IMR-90 (cell line): ENCODE measurements around the gene S1PR4.

Experiments
- CHD1 ChIP-seq: IDR thresholded peaks from 2 replicates; pipeline ENCODE4 v1.6.1; 2012; ENCODE audit warnings: low read depth, low read length, improper control_type of control experiment
- MAZ ChIP-seq: IDR thresholded peaks from 2 replicates; pipeline ENCODE4 v1.6.1; 2012; ENCODE audit warnings: low read depth, mild to moderate bottlenecking, low read length, improper control_type of control experiment, moderate library complexity, borderline replicate concordance
- POLR2A ChIP-seq: IDR thresholded peaks from 2 replicates; pipeline ENCODE4 v1.6.1; 2012; ENCODE audit warnings: mild to moderate bottlenecking, low read depth, low read length
- TF ChIP-seq, protein P1 (sequence below): conservative IDR thresholded peaks from 2 replicates; pipeline ENCODE4 v1.5.1; 2012; ENCODE audit warnings: mild to moderate bottlenecking, low read depth, low read length, improper control_type of control experiment
- TF ChIP-seq, protein P2 (sequence below): fragments of 150-350 bp; IDR thresholded peaks from 2 replicates; pipeline ENCODE4 v1.6.1; 2016; ENCODE audit warnings: low read depth, mild to moderate bottlenecking, low read length, moderate library complexity, borderline replicate concordance

DNA sequence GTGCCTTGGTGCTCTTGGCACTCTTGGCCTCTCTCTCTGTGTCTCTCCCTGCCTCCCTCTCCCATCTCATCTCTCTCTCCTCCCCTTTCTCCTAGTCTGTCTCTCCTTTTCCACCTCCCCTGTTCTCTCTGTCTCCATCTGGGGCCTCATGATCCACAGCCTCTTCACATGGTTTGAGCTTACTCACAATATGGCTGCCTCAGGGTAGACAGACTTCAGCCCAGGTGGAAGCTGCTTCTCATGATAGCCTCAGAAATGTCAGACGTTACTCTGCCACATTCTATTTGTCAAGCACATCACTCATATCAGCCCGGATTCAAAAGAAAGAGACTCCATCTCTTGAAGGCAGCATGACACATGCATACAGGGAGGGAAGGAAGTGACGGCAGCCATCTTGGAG lies 18.4 kb upstream of the S1PR4 start:
- TF ChIP-seq MAZ (no peak), POLR2A (no peak), CHD1 (no peak)
- TF ChIP-seq, protein P1, sequence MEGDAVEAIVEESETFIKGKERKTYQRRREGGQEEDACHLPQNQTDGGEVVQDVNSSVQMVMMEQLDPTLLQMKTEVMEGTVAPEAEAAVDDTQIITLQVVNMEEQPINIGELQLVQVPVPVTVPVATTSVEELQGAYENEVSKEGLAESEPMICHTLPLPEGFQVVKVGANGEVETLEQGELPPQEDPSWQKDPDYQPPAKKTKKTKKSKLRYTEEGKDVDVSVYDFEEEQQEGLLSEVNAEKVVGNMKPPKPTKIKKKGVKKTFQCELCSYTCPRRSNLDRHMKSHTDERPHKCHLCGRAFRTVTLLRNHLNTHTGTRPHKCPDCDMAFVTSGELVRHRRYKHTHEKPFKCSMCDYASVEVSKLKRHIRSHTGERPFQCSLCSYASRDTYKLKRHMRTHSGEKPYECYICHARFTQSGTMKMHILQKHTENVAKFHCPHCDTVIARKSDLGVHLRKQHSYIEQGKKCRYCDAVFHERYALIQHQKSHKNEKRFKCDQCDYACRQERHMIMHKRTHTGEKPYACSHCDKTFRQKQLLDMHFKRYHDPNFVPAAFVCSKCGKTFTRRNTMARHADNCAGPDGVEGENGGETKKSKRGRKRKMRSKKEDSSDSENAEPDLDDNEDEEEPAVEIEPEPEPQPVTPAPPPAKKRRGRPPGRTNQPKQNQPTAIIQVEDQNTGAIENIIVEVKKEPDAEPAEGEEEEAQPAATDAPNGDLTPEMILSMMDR, result no peak
- TF ChIP-seq, protein P2, sequence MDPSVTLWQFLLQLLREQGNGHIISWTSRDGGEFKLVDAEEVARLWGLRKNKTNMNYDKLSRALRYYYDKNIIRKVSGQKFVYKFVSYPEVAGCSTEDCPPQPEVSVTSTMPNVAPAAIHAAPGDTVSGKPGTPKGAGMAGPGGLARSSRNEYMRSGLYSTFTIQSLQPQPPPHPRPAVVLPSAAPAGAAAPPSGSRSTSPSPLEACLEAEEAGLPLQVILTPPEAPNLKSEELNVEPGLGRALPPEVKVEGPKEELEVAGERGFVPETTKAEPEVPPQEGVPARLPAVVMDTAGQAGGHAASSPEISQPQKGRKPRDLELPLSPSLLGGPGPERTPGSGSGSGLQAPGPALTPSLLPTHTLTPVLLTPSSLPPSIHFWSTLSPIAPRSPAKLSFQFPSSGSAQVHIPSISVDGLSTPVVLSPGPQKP, result no peak
